ENCODE results near the gene GLRX. TPM values are rescaled to one million over a fixed set of nuclear protein-coding genes. Genes with fewer than 3 reads are reported as not detected.
A peak's percentile ranks its signal among the peaks of the same experiment; 100 is the strongest.
"Not testable (repeated sequence)": the region's sequence is repeated elsewhere in the genome, so short reads cannot be mapped to it uniquely, and the experiment has no call there.

GLRX gene
- polyA plus RNA-seq, 1 donor: 11.3 TPM

- no peak for DNase-seq (ENCODE audit: low read depth)
Observed at GRCh38 chr5:95826949-95827891, 4.7 kb upstream of the GLRX start.

- DNase-seq (ENCODE audit: low read depth): no peak
Observed at GRCh38 chr5:95825495-95825894, 3.0 kb upstream of the GLRX start.

GRCh38 chr5:95824747-95825146 lies 2.2 kb upstream of the GLRX start:
- DNase-seq (ENCODE audit: low read depth): no peak

GRCh38 chr5:95823738-95824609 lies 1.4 kb upstream of the GLRX start:
- DNase-seq (ENCODE audit: low read depth): peak; percentile 26

GRCh38 chr5:95823218-95823737 lies 752 bp upstream of the GLRX start:
- no peak for DNase-seq (ENCODE audit: low read depth)

- DNase-seq (ENCODE audit: low read depth): no peak
Observed at GRCh38 chr5:95822043-95822541, 434 bp downstream of the GLRX start.

- no peak for DNase-seq (ENCODE audit: low read depth)
Observed at GRCh38 chr5:95821110-95822021, 1.2 kb downstream of the GLRX start.

GRCh38 chr5:95818181-95819147 lies 4.1 kb downstream of the GLRX start:
- no peak for DNase-seq (ENCODE audit: low read depth)

GRCh38 chr5:95817430-95817829 lies 5.1 kb downstream of the GLRX start:
- no peak for DNase-seq (ENCODE audit: low read depth)

- no peak for DNase-seq (ENCODE audit: low read depth)
Observed at GRCh38 chr5:95816776-95817175, 5.8 kb downstream of the GLRX start.

- no peak for DNase-seq (ENCODE audit: low read depth)
Observed at GRCh38 chr5:95816341-95816740, 6.2 kb downstream of the GLRX start.

GRCh38 chr5:95815155-95815729 lies 7.3 kb downstream of the GLRX start:
- no peak for DNase-seq (ENCODE audit: low read depth)

GRCh38 chr5:95813035-95813434 lies 9.5 kb downstream of the GLRX start:
- DNase-seq (ENCODE audit: low read depth): not testable (repeated sequence)

- DNase-seq (ENCODE audit: low read depth): no peak
Observed at GRCh38 chr5:95812074-95812471, 10.5 kb downstream of the GLRX start.

GRCh38 chr5:95811461-95812073 lies 11.0 kb downstream of the GLRX start:
- DNase-seq (ENCODE audit: low read depth): not testable (repeated sequence)

- not testable (repeated sequence) for DNase-seq (ENCODE audit: low read depth)
Observed at GRCh38 chr5:95811126-95811423, 11.5 kb downstream of the GLRX start.

GRCh38 chr5:95810305-95811125 lies 12.0 kb downstream of the GLRX start:
- no peak for DNase-seq (ENCODE audit: low read depth)

- no peak for DNase-seq (ENCODE audit: low read depth)
Observed at GRCh38 chr5:95809414-95809960, 13.0 kb downstream of the GLRX start.
